T-cell (primary cell): ENCODE data around the gene CCDC54. TPM values are rescaled to one million over a fixed set of nuclear protein-coding genes. Genes with fewer than 3 reads are reported as not detected.

Experiments used
- ATAC-seq, 4 experiments: fragments of 200-7000 bp in 3 of 4; fragments of 150-1000 bp in 1 of 4; cut with Tn5 transposase; replicated peaks in 1 of 4; 1 replicate in 3 of 4; 2 replicates in 1 of 4; pipeline ENCODE4 v1.10.0; 2021; ENCODE audit warnings: moderate library complexity in 3 of 4, mild to moderate bottlenecking in 2 of 4, moderate number of reproducible peaks in 1 of 4
- CTCF ChIA-PET, 2 donors: fragments of 300-600 bp; sonication (Branson Sonifier 250); formaldehyde crosslinking; loops; one replicate each; lab custom pipeline; 2022; ENCODE audit warnings: antibody characterized with exemption in 2 of 2; lab: Charles Lee
- POLR2A ChIA-PET, 2 donors: fragments of 300-600 bp; sonication (Branson Sonifier 250); formaldehyde crosslinking; loops; one replicate each; lab custom pipeline; 2022; ENCODE audit warnings: antibody characterized with exemption in 2 of 2; lab: Charles Lee
- DNase-seq, 35 experiments: peaks; one replicate each; pipeline versions ENCODE4 v3.0.0 to v3.0.0-alpha.2; 2013 to 2023
- H3K27ac ChIP-seq: one replicate; pipeline ENCODE4 v1.5.1; 2013; ENCODE audit warnings: low read length
- H3K27me3 ChIP-seq, 2 experiments: replicated peaks in 1 of 2; 1 replicate in 1 of 2; 2 replicates in 1 of 2; pipeline versions ENCODE4 v1.6.1 to v1.7.0; 2013; ENCODE audit warnings: low read length in 1 of 2, mixed read lengths in 1 of 2; ENCODE audit not compliant: control insufficient read depth in 2 of 2, insufficient read depth in 2 of 2; ENCODE audit errors: extremely low read depth in 1 of 2
- H3K36me3 ChIP-seq, 2 donors: 1 replicate in 1 of 2; 2 replicates in 1 of 2; pipeline versions ENCODE4 v1.6.1 to v1.7.0; 2013; ENCODE audit warnings: low read length in 1 of 2; ENCODE audit not compliant: control insufficient read depth in 2 of 2, insufficient read depth in 1 of 2; ENCODE audit errors: extremely low read depth in 1 of 2
- H3K4me1 ChIP-seq, 2 experiments: 1 replicate in 1 of 2; 2 replicates in 1 of 2; pipeline versions ENCODE4 v1.6.1 to v1.7.0; 2013; ENCODE audit warnings: low read length in 2 of 2, mixed read lengths in 1 of 2; ENCODE audit not compliant: insufficient read depth in 2 of 2, control insufficient read depth in 1 of 2; ENCODE audit errors: extremely low read depth in 1 of 2
- H3K4me3 ChIP-seq, 2 donors: 1 replicate in 1 of 2; 2 replicates in 1 of 2; pipeline versions ENCODE4 v1.5.1 to v1.7.0; 2013; ENCODE audit warnings: mild to moderate bottlenecking in 2 of 2, low read length in 1 of 2, moderate library complexity in 1 of 2; ENCODE audit not compliant: control insufficient read depth in 1 of 2; ENCODE audit errors: extremely low read depth in 1 of 2
- H3K9me3 ChIP-seq: 2 replicates; pipeline ENCODE4 v1.7.0; 2013
- H3K27ac Mint-ChIP-seq, 2 donors: one replicate each; pipeline ENCODE4 v1.8.0; 2020 to 2021; ENCODE audit warnings: mild to moderate bottlenecking in 2 of 2, mixed read lengths in 2 of 2
- H3K27me3 Mint-ChIP-seq, 2 donors: one replicate each; pipeline ENCODE4 v1.8.0; 2021 to 2022; ENCODE audit warnings: mixed read lengths in 2 of 2
- H3K36me3 Mint-ChIP-seq: one replicate; pipeline ENCODE4 v1.8.0; 2021; ENCODE audit warnings: mixed read lengths
- H3K4me1 Mint-ChIP-seq, 3 donors: one replicate each; pipeline ENCODE4 v1.8.0; 2020 to 2022; ENCODE audit warnings: mixed read lengths in 3 of 3, mild to moderate bottlenecking in 1 of 3
- H3K4me3 Mint-ChIP-seq, 3 donors: one replicate each; pipeline ENCODE4 v1.8.0; 2020 to 2022; ENCODE audit warnings: mild to moderate bottlenecking in 3 of 3, mixed read lengths in 3 of 3, moderate library complexity in 3 of 3
- H3K9me3 Mint-ChIP-seq, 3 donors: one replicate each; pipeline ENCODE4 v1.8.0; 2020 to 2022; ENCODE audit warnings: mixed read lengths in 3 of 3
- WGBS: methylation state at CpG from one replicate; pipeline ENCODE4 v1.1.5; 2013; ENCODE audit warnings: missing lambda C conversion rate; ENCODE audit not compliant: insufficient coverage; 5-methylcytosine and 5-hydroxymethylcytosine counted together
- total RNA-seq, 35 experiments: library from RNA in 6 of 35; stranded (reverse) in 6 of 35; fragments of 120-200 nt in 1 of 35; gene quantifications; one replicate each; pipeline versions ENCODE4 v1.2.1 to v1.2.4 and lab custom pipeline; 2013 to 2026

The CCDC54 gene
- total RNA-seq, 5 donors from 2014 or later (not counting 1 experiment from before 2014, with no cell fraction given), result not detected

DNA sequence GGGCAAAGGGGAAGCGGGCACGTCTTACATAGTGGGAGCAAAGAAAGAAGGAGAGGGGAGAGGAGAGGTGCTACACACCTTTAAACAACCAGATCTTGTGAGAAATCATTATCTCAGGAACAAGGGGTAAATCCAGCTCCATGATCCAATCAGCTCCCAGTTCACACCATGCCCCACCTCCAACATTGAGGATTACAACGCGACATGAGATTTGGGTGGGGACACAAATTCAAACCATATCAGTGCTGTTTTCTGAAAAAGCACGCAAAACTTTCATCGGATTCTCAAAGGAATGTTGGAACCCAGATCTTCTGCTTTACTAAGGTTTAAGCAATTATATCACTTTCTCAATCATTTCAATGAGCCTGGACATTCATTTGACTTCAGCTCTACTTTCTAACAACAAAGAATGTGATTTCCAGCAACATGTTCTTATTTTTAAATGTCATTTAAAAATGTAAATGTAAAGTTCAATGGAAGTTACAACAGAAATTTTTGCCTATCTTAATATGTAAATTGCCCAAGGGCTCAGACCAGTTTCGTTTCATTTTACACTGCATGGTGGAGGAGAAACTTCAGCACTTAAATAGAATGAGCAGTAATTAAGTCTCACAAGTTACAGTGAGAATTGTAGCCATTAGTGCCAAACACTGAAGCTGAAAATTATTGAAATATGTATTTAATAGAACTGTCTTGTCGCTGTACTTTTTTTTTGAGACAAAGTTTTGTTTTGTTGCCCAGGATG, 8.4 kb upstream of the CCDC54 start:
- Histone ChIP-seq H3K9me3 (no peaks in the 10 kb centered on the region), H3K27ac (no peak overlapping the region), H3K4me3 (no peak overlapping the region), H3K4me1 (no peaks in the 10 kb centered on the region), H3K27me3 (no peaks in the 10 kb centered on the region), H3K36me3 (no peaks in the 10 kb centered on the region)
- Mint-ChIP-seq H3K36me3 (no peaks in the 10 kb centered on the region), H3K4me1 (peaks cover 0 to 2% (median 0%) of the 10 kb centered on the region in 3 donors), H3K27ac (no peak overlapping the region), H3K9me3 (no peaks in the 10 kb centered on the region), H3K4me3 (no peak overlapping the region), H3K27me3 (peaks cover 6 to 10% of the 10 kb centered on the region in 2 donors)
- 87% methylated on average over 4 of the region's 8 CpGs for WGBS
- no peak for ATAC-seq
- CTCF ChIA-PET, result no interaction called here
- POLR2A ChIA-PET, result no interaction called here
- no peak for DNase-seq

- ATAC-seq (no peak), DNase-seq (no peak)
- Histone ChIP-seq H3K9me3 (no peaks in the 10 kb centered on the region), H3K27me3 (no peaks in the 10 kb centered on the region), H3K36me3 (no peaks in the 10 kb centered on the region), H3K4me3 (no peak overlapping the region), H3K27ac (no peak overlapping the region), H3K4me1 (no peaks in the 10 kb centered on the region)
- no CpG with 5 or more reads among the region's 2 CpGs for whole genome bisulfite sequencing
- Mint-ChIP-seq H3K27ac (no peak overlapping the region), H3K36me3 (no peaks in the 10 kb centered on the region), H3K4me1 (peaks cover 0 to 2% (median 0%) of the 10 kb centered on the region in 3 donors), H3K27me3 (peaks cover 7 to 9% of the 10 kb centered on the region in 2 donors), H3K4me3 (no peak overlapping the region), H3K9me3 (no peaks in the 10 kb centered on the region)
- ChIA-PET POLR2A (no interaction called here), CTCF (no interaction called here)
These were observed 7.4 kb upstream of the CCDC54 start for GRCh38 chr3:107369791-107370190.

- Histone ChIP-seq H3K9me3 (no peaks in the 10 kb centered on the region), H3K4me3 (no peak overlapping the region), H3K27me3 (no peaks in the 10 kb centered on the region), H3K27ac (no peak overlapping the region), H3K36me3 (no peaks in the 10 kb centered on the region), H3K4me1 (no peaks in the 10 kb centered on the region)
- POLR2A ChIA-PET, result no interaction called here
- WGBS, result no CpG with 5 or more reads among the region's 2 CpGs
- peaks cover 7 to 11% of the 10 kb centered on the region in 2 donors for H3K27me3 Mint-ChIP-seq
- H3K36me3 Mint-ChIP-seq, result no peaks in the 10 kb centered on the region
- DNase-seq (no peak), ATAC-seq (no peak)
- H3K27ac Mint-ChIP-seq, result no peak overlapping the region
- no peak overlapping the region for H3K4me3 Mint-ChIP-seq
- H3K4me1 Mint-ChIP-seq, result peaks cover 0 to 2% (median 0%) of the 10 kb centered on the region in 3 donors
- no peaks in the 10 kb centered on the region for H3K9me3 Mint-ChIP-seq
- CTCF ChIA-PET, result interaction anchor here in 1 of 2 donors (0.5 kb wide), 1 partner anchor 1478 kb away, joined by 4 read pairs; no protein-coding TSS in a partner anchor
These were observed 6.3 kb upstream of the CCDC54 start for GRCh38 chr3:107370907-107371306.

- ATAC-seq (no peak), DNase-seq (no peak)
- no peaks in the 10 kb centered on the region for H3K36me3 Mint-ChIP-seq
- WGBS, result no CpG with 5 or more reads among the region's 6 CpGs
- Histone ChIP-seq H3K36me3 (no peaks in the 10 kb centered on the region), H3K4me3 (no peak overlapping the region), H3K27ac (no peak overlapping the region), H3K9me3 (no peaks in the 10 kb centered on the region), H3K4me1 (no peaks in the 10 kb centered on the region), H3K27me3 (no peaks in the 10 kb centered on the region)
- H3K9me3 Mint-ChIP-seq, result no peaks in the 10 kb centered on the region
- no peak overlapping the region for H3K27ac Mint-ChIP-seq
- peaks cover 6 to 11% of the 10 kb centered on the region in 2 donors for H3K27me3 Mint-ChIP-seq
- no peaks in the 10 kb centered on the region for H3K4me1 Mint-ChIP-seq
- ChIA-PET POLR2A (no interaction called here), CTCF (no interaction called here)
- H3K4me3 Mint-ChIP-seq, result no peak overlapping the region
These were observed 4.7 kb upstream of the CCDC54 start for GRCh38 chr3:107372506-107372905.

DNA sequence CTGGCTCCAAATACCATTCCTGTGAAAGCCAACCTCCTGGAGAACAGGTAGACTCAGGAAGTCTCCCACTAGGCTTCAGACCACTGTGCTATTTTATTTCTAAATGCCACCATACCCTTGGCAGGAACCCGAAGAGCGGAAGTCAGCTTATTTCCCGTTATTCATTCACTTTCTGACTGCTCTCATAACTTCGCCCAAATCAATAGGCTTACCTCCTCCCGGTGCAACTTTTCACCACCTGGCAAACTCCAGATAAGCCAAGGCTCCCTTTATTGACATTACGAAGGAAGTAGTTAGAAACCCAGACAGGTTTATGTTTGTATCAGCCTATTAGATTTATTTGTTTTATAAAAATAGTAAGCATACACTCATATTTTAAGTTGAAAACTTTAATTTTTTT, 3.3 kb upstream of the CCDC54 start:
- H3K27me3 ChIP-seq, result no peaks in the 10 kb centered on the region
- Mint-ChIP-seq H3K27ac (no peak overlapping the region), H3K9me3 (no peaks in the 10 kb centered on the region), H3K27me3 (peaks cover 3 to 11% of the 10 kb centered on the region in 2 donors), H3K4me1 (no peaks in the 10 kb centered on the region), H3K4me3 (no peak overlapping the region), H3K36me3 (no peaks in the 10 kb centered on the region)
- H3K27ac ChIP-seq, result no peak overlapping the region
- H3K36me3 ChIP-seq, result no peaks in the 10 kb centered on the region
- no peaks in the 10 kb centered on the region for H3K4me1 ChIP-seq
- CTCF ChIA-PET, result no interaction called here
- no peak overlapping the region for H3K4me3 ChIP-seq
- H3K9me3 ChIP-seq, result no peaks in the 10 kb centered on the region
- no CpG with 5 or more reads among the region's 6 CpGs for WGBS
- POLR2A ChIA-PET, result no interaction called here
- DNase-seq (no peak), ATAC-seq (no peak)

- no CpG with 5 or more reads among the region's 2 CpGs for WGBS
- H3K27ac Mint-ChIP-seq, result no peak overlapping the region
- H3K36me3 ChIP-seq, result no peaks in the 10 kb centered on the region
- H3K4me1 ChIP-seq, result no peaks in the 10 kb centered on the region
- H3K27me3 ChIP-seq, result no peaks in the 10 kb centered on the region
- H3K27me3 Mint-ChIP-seq, result peaks cover 6 to 16% of the 10 kb centered on the region in 2 donors
- H3K36me3 Mint-ChIP-seq, result no peaks in the 10 kb centered on the region
- no peak overlapping the region for H3K27ac ChIP-seq
- no peak overlapping the region for H3K4me3 Mint-ChIP-seq
- H3K4me1 Mint-ChIP-seq, result no peaks in the 10 kb centered on the region
- H3K9me3 ChIP-seq, result no peaks in the 10 kb centered on the region
- ChIA-PET POLR2A (interaction anchor here in 1 of 2 donors (0.8 kb wide), 1 partner anchor 16 kb away, joined by 5 read pairs; no protein-coding TSS in a partner anchor), CTCF (no interaction called here)
- DNase-seq (no peak), ATAC-seq (no peak)
- no peak overlapping the region for H3K4me3 ChIP-seq
- H3K9me3 Mint-ChIP-seq, result no peaks in the 10 kb centered on the region
These were observed 1.6 kb upstream of the CCDC54 start for GRCh38 chr3:107375682-107376081.
